Nephron progenitor cell (in vitro differentiated cells): Measurements from ENCODE around the gene KCNC1.
A peak's percentile ranks its signal among the peaks of the same experiment; 100 is the strongest.

Experiments used
- DNase-seq: peaks from one replicate; pipeline ENCODE4 v3.0.0; 2021
- H3K27ac Mint-ChIP-seq: 2 replicates; pipeline ENCODE4 v1.8.0; 2021; ENCODE audit warnings: mild to moderate bottlenecking, moderate library complexity, mixed read lengths
- H3K27me3 Mint-ChIP-seq: 2 replicates; pipeline ENCODE4 v1.8.0; 2021; ENCODE audit warnings: mild to moderate bottlenecking, low read depth, mixed read lengths; ENCODE audit not compliant: poor library complexity
- H3K36me3 Mint-ChIP-seq: 2 replicates; pipeline ENCODE4 v1.8.0; 2021; ENCODE audit warnings: low read depth, mixed read lengths
- H3K4me1 Mint-ChIP-seq: 2 replicates; pipeline ENCODE4 v1.8.0; 2021; ENCODE audit warnings: mixed read lengths
- H3K4me3 Mint-ChIP-seq: 2 replicates; pipeline ENCODE4 v1.8.0; 2021; ENCODE audit warnings: mild to moderate bottlenecking, moderate library complexity, mixed read lengths
- H3K9me3 Mint-ChIP-seq: 2 replicates; pipeline ENCODE4 v1.8.0; 2021; ENCODE audit warnings: mild to moderate bottlenecking, moderate library complexity, mixed read lengths
- CTCF ChIP-seq: fragments of 200-600 bp; sonication (generic); IDR thresholded peaks from 2 replicates; pipeline ENCODE4 v1.5.0; 2021; ENCODE audit warnings: antibody characterized with exemption

Gene KCNC1

DNA sequence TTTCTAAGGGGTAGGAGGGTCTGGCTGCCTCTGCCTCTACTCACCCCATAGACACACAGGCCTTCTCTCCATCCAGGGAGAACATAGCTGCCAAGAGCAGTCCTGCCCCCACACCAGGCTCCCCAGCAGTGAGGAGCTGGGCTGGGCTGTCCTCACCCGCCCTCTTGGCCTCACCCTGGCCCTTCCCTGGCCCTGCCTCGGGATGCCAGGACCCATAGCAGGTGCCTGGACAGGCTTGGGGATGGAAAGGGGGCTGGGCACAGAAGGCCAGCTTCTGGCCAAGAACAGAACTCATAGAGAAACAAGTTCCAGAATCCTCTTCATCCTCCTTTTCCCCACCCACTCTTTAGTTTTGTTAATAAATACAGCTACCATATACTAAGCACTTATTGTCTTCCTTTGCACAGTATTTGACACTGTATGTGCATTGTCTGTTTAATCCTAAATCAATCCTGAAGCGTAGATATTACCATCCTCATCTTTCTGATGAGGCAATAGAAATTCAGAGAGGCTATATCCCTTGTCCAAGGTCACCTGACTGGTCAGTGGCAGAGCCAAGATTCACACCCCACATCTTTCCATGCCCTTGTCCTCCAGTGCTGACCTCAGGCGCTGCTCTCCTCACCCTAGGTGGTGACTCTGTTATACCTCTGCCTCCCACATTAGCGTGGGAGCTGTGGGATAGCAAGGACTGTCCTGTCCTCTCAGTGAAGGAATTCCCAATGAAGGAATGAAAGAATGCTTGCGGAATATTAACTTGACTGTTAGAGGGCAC lies 37.2 kb upstream of the KCNC1 start:
- Mint-ChIP-seq H3K4me3 (no peak overlapping the region), H3K9me3 (no peaks in the 10 kb centered on the region), H3K27ac (no peak overlapping the region), H3K27me3 (peaks cover 68% of the 10 kb centered on the region), H3K4me1 (peaks cover 16% of the 10 kb centered on the region), H3K36me3 (no peaks in the 10 kb centered on the region)
- no peak for DNase-seq
- no peak for TF ChIP-seq CTCF

DNA sequence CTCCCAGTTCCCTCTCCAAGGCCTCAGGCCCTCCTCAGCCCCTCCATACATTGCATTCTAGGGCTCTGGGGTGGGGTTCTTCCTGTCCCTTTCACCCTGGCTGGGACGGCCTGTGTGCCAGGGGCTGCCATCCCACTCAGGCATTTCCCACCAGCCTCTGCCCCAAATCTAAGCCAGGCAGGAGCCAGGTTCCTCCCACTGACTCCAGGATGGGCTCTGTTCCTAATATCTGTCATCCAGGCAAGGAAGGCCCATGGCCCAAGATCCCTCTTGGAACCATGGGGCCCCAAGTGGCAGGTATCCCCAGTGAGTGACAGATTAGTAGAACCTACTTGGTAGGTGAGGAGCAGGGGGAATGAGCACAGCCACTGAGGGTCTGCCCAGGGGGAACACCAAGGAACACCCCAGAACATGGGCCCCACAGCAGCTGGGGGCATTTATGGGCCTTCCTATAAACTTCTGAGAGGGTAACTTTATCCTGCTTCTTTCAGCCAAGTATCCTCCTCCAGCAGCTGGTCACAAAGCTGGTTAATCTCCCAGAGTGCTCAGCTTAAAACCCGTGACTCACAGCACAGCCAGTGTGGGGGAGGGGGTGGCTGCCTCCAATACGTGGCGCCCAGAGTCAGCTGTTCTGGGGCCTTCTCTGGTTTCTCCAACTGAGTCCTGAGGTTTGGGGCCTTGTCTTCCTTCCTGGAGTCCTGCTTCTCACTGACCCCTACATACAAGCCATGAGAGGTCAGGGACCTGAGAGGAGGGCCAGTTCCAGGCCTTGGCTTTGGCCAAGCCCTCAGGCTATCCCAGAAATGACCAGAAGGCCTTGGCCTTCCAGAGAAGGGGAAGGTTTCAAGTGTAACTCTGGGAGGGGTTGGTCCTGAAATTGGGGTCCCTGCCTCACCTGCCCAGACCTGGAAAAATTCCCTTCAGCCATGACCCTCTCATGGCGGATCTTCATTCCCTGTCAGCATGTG lies 35.1 kb upstream of the KCNC1 start:
- peaks cover 57% of the 10 kb centered on the region for H3K27me3 Mint-ChIP-seq
- H3K27ac Mint-ChIP-seq, result peak overlapping the region; percentile 51
- peaks cover 16% of the 10 kb centered on the region for H3K4me1 Mint-ChIP-seq
- H3K4me3 Mint-ChIP-seq, result no peak overlapping the region
- H3K36me3 Mint-ChIP-seq, result no peaks in the 10 kb centered on the region
- no peak for DNase-seq
- no peak for TF ChIP-seq CTCF
- H3K9me3 Mint-ChIP-seq, result peaks cover 14% of the 10 kb centered on the region

GRCh38 chr11:17700991-17701390 lies 33.6 kb upstream of the KCNC1 start:
- DNase-seq, result no peak
- H3K9me3 Mint-ChIP-seq, result peaks cover 14% of the 10 kb centered on the region
- TF ChIP-seq CTCF, result no peak
- no peak overlapping the region for H3K27ac Mint-ChIP-seq
- H3K27me3 Mint-ChIP-seq, result peaks cover 59% of the 10 kb centered on the region
- no peaks in the 10 kb centered on the region for H3K36me3 Mint-ChIP-seq
- H3K4me1 Mint-ChIP-seq, result peaks cover 9% of the 10 kb centered on the region
- no peak overlapping the region for H3K4me3 Mint-ChIP-seq

DNA sequence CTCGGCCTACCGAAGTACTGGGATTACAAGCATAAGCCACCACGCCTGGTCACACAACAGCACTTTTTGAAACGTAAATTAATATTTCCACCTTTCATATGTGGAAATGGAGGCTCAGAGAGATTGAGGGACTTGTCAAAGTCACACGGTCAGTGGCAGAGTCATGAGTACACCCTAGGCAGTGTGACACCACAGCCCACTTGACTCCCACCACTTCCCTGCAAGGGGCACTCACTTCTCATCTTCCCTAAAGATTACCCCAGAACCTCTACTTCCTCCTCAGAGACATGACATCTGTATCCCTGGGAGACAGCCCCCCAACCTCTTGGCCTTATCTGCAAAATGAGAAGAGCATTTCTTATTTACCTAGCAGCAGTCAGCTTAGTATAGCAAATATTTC lies 31.7 kb upstream of the KCNC1 start:
- TF ChIP-seq CTCF, result no peak
- Mint-ChIP-seq H3K36me3 (no peaks in the 10 kb centered on the region), H3K27me3 (peaks cover 53% of the 10 kb centered on the region), H3K27ac (no peak overlapping the region), H3K9me3 (peaks cover 14% of the 10 kb centered on the region), H3K4me1 (peaks cover 9% of the 10 kb centered on the region), H3K4me3 (no peak overlapping the region)
- DNase-seq, result no peak

DNA sequence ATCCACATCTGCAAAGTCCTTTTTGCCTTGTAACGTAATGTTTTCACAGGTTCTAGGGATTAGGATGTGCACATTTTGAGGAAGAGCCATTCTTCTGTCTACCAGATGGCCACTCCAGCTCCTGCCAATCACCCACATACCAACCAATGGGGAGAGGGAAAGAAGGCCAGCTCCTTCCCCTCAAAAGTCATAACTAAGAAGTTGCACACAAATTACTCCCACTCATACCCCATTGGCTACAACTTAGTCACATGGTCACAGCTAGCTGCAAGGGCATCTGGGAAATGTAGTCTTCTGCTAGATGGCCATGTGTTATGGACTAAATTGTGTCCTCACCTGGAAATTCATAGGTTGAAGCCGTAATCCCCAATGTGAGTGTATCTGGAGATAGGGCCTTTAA lies 30.6 kb upstream of the KCNC1 start:
- Mint-ChIP-seq H3K4me3 (no peak overlapping the region), H3K36me3 (no peaks in the 10 kb centered on the region), H3K27me3 (peaks cover 42% of the 10 kb centered on the region), H3K9me3 (peaks cover 14% of the 10 kb centered on the region), H3K4me1 (peaks cover 9% of the 10 kb centered on the region), H3K27ac (no peak overlapping the region)
- no peak for DNase-seq
- no peak for TF ChIP-seq CTCF
